Measurements from ENCODE around the gene NGEF.

The NGEF gene

DNA sequence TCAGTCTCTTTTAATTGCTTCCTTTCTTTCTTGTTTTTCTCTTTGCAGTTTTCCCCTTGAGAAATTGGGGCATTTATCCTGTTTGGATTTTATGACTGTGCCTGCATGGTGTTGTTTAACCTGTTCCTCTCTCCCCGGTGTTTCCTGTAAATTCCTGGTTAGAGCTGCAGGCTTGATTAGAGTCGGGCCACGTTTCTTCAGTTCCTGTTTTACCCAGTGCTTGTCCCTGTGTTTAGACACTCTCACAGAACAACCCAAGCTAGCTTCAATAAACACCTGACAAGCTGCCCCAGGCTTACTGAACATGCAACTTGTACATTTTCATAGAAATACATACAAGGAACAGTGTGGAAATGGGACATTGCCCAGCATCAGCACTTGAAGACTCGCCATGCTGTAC lies 53.9 kb downstream of the NGEF start:
- H3K4me3 ChIP-seq (replicated peaks; ENCODE audit: low read depth, low read length): no peak overlapping the region
- DNase-seq (ENCODE audit: extremely low read depth, low read depth): no peak

DNA sequence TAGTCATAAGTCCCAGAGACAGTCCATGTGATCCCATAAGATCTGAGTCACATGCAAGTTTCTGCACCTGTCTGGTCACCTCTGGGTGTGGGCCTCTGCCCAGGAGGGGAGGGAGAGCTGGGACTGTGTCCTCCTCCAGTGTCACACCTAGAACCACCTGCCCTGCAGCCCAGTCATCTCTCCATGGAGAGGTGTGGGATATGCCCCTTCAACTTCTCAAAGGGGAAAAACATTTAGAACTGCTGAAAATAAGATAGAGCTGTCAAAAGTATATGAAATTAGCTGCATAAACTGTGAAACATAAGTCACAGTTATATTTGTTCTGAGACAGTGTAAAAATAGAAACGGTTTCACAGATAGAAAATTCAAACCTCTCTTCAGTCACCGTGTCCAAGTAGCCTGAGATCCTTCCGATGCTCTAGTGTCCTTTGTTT lies 55.4 kb downstream of the NGEF start:
- TF ChIP-seq, protein P1, sequence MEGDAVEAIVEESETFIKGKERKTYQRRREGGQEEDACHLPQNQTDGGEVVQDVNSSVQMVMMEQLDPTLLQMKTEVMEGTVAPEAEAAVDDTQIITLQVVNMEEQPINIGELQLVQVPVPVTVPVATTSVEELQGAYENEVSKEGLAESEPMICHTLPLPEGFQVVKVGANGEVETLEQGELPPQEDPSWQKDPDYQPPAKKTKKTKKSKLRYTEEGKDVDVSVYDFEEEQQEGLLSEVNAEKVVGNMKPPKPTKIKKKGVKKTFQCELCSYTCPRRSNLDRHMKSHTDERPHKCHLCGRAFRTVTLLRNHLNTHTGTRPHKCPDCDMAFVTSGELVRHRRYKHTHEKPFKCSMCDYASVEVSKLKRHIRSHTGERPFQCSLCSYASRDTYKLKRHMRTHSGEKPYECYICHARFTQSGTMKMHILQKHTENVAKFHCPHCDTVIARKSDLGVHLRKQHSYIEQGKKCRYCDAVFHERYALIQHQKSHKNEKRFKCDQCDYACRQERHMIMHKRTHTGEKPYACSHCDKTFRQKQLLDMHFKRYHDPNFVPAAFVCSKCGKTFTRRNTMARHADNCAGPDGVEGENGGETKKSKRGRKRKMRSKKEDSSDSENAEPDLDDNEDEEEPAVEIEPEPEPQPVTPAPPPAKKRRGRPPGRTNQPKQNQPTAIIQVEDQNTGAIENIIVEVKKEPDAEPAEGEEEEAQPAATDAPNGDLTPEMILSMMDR (IDR thresholded peaks at IDR 0.05; ENCODE audit: low read depth, low read length, missing control alignments): no peak

More for the DNA sequence above, 53.9 kb downstream of the NGEF start:
- TF ChIP-seq, protein P1 (IDR thresholded peaks at IDR 0.05; ENCODE audit: low read depth, low read length, missing control alignments): no peak

DNA sequence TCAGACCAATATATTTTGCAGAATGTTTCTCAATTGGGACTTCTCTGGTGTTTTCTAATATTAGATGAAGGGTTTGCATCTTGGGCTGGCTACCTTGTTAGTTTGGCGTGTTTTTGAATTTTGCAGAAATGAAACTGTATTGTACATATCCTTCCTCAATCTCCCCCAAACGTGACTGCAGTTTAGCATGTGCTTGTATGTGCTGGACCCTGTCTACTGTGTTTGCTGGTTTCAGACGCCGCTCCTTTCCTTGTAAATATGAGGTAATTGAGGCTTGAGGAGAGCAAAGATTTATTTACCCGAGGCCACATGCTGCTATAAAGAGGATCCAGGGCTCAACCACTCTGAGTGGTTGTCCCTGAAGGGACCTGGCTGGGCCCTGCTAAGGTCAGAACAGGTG lies 57.2 kb downstream of the NGEF start:
- TF ChIP-seq, protein P1 (IDR thresholded peaks at IDR 0.05; ENCODE audit: low read depth, low read length, missing control alignments): no peak
- no peak overlapping the region for H3K4me3 ChIP-seq (replicated peaks; ENCODE audit: low read depth, low read length)
- no peak for DNase-seq (ENCODE audit: extremely low read depth, low read depth)

More for the DNA sequence above, 55.4 kb downstream of the NGEF start:
- H3K4me3 ChIP-seq (replicated peaks; ENCODE audit: low read depth, low read length): no peak overlapping the region
- DNase-seq (ENCODE audit: extremely low read depth, low read depth): no peak

DNA sequence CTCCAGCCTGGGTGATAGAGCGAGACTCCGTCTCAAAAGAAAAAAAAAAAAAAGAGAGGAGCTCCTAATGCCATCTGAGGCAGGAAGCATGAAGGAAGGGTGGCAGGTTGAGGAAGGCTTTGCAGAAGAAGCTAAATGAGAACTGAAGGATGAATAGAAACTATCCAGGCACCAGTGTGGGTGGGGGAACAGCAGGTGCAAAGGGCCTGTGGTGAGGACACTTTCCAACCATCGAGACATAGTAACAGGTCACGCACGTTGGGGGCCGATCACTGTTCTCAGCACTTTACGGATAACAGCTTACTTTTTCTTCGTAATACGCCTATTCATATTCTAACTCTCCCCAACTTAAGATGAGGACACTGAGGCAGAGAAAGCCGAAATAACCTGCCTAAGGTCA lies 58.4 kb downstream of the NGEF start:
- no peak for DNase-seq (ENCODE audit: extremely low read depth, low read depth)
- TF ChIP-seq, protein P1 (IDR thresholded peaks at IDR 0.05; ENCODE audit: low read depth, low read length, missing control alignments): no peak
- no peak overlapping the region for H3K4me3 ChIP-seq (replicated peaks; ENCODE audit: low read depth, low read length)

DNA sequence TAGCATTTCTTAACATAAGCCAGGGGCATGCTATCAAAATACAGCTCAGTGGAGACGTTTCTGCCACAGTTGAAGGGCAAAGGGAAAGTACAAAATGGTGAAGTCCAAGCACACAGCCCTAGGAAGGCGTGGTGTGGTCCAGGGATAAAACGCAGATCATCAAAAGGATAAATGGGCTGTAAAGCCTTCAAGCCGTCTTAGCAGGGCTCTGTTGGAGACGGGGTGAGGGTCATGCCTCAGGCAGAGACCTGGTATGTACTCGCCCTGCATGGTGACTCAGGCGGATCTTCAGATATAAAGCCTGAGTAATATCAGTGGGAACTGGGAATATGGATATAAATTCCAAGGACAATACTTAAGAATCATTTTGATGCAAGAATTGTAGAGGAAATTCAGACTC lies 61.2 kb downstream of the NGEF start:
- TF ChIP-seq, protein P1 (IDR thresholded peaks at IDR 0.05; ENCODE audit: low read depth, low read length, missing control alignments): no peak
- no peak overlapping the region for H3K4me3 ChIP-seq (replicated peaks; ENCODE audit: low read depth, low read length)
- no peak for DNase-seq (ENCODE audit: extremely low read depth, low read depth)

DNA sequence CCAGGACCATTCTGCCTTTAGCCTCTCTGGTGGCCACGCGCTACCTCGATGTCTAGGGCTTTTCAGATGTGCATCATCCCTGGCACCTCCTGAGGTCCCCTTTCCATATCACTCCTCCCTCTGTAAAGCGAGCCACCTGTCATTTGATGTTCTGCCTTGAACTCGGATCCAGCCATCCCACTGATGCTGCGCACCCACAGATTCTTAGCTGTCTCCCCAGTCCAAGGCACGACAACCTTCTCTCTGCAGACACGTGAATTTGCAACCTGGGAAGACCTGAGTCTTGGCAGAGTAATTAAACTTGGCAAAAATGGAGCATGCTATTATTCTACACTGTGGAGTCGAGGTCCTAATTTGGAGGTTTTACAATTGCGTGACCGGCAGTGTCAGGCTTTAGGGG lies 61.9 kb downstream of the NGEF start:
- TF ChIP-seq, protein P1 (IDR thresholded peaks at IDR 0.05; ENCODE audit: low read depth, low read length, missing control alignments): no peak
- no peak for DNase-seq (ENCODE audit: extremely low read depth, low read depth)
- H3K4me3 ChIP-seq (replicated peaks; ENCODE audit: low read depth, low read length): no peak overlapping the region

DNA sequence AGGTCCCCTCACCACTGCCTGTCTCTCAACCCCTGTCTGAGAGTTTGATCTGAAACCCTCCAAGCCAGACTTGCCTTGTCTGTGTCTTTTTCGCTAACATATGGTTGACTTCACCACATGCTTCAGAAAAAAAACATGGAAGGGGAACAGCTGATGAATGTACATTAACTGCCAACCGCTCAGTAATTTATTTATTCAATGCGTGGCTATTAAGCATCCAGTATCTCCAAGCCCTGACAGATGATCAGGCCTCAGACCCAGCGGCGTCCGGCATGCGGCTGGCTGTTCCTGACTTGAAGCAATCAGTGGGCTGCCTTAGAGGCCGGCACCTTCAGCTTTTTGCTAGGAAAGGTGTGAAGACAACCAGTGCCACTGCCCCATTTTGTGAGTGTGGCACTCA lies 62.3 kb downstream of the NGEF start:
- no peak overlapping the region for H3K4me3 ChIP-seq (replicated peaks; ENCODE audit: low read depth, low read length)
- DNase-seq (ENCODE audit: extremely low read depth, low read depth): no peak
- TF ChIP-seq, protein P1 (IDR thresholded peaks at IDR 0.05; ENCODE audit: low read depth, low read length, missing control alignments): no peak
